ENCODE results near the gene PGC.

Gene PGC

DNA sequence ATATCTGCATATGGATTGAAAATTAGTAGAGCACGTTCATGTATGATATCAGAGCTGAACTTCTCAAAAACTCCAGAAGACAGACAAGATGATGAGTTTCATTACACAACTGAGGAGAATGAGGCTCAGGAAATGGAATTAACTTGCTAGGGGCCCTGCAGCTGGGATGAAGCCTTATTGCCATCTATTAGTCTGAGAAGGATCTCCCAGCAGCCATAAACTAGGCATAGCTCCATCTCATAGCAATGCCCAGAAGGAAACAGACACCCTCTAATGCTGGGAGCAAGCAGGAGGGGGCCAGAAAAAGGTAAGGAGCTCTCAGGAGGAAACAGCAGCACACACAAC lies 29.8 kb downstream of the PGC start:
- Histone ChIP-seq H3K79me2 (ENCODE audit: low read length) (peaks cover 99% of the 10 kb centered on the region), H4K20me1 (ENCODE audit: insufficient read depth, low read length) (peaks cover 91% of the 10 kb centered on the region), H3K9ac (ENCODE audit: low read length) (peak overlapping the region; percentile 31; the same call in 1 of the 2 replicates), H3K4me1 (ENCODE audit: low read length) (peaks cover 87% of the 10 kb centered on the region), H3K9me3 (ENCODE audit: insufficient read depth, low read length) (no peaks in the 10 kb centered on the region), H3K36me3 (replicated peaks; ENCODE audit: low read depth, low read length) (peaks cover 22% of the 10 kb centered on the region), H3K4me2 (ENCODE audit: low read length) (peak overlapping the region; percentile 68), H3K4me3 (ENCODE audit: low read length) (peak overlapping the region; percentile 32), H3K27me3 (ENCODE audit: low read depth, low read length) (no peaks in the 10 kb centered on the region), H2AFZ (ENCODE audit: low read depth, low read length) (no peak overlapping the region), H3K27ac (ENCODE audit: low read length) (peak overlapping the region; percentile 17)
- TF ChIP-seq EZH2phosphoT487 (IDR thresholded peaks at IDR 0.05; ENCODE audit: low read depth), result no peak
- TF ChIP-seq, protein P1, sequence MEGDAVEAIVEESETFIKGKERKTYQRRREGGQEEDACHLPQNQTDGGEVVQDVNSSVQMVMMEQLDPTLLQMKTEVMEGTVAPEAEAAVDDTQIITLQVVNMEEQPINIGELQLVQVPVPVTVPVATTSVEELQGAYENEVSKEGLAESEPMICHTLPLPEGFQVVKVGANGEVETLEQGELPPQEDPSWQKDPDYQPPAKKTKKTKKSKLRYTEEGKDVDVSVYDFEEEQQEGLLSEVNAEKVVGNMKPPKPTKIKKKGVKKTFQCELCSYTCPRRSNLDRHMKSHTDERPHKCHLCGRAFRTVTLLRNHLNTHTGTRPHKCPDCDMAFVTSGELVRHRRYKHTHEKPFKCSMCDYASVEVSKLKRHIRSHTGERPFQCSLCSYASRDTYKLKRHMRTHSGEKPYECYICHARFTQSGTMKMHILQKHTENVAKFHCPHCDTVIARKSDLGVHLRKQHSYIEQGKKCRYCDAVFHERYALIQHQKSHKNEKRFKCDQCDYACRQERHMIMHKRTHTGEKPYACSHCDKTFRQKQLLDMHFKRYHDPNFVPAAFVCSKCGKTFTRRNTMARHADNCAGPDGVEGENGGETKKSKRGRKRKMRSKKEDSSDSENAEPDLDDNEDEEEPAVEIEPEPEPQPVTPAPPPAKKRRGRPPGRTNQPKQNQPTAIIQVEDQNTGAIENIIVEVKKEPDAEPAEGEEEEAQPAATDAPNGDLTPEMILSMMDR (IDR thresholded peaks at IDR 0.05; ENCODE audit: low read depth, low read length), result no peak

DNA sequence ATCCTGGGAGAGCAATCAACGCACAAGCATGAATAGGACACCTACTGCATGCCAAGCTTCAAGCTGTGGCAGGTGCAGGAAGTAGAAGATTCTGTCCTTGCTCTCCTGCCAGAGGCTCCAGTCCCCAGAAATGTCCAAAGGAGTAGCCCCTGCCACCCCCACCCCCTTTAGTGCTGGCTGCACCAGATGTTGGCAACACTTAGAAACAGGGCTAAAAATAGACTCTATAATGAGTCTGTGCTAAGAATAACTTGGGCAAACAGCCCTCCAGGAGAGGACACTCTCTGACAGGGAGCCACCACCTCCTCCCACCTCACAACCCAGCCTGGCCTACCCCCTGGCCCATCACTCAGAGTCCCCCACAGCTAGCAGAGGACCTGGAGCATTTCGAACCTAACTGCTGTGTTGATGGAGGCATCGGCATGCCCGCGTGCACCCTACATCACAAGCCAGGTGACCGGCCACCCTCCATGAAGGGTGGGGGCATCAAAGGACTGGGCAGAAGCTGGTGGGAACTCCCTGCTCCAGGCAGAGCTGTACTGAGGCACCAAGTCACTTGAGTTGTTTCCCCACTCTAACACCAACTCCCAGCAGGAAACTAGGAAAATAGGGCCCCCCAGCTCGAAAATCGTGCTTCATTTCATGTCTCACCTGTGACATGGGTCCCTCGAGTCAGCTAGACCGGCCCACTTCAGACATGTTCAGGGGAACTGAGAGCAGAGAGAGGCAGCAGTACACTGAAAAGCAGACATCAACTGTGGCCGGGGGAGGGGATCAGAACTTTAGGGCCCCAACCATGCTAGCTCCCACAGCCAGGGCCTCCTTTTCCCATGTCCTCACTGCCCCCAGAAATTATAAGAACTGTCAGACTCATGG lies 30.4 kb downstream of the PGC start:
- H4K20me1 ChIP-seq (ENCODE audit: insufficient read depth, low read length), result peaks cover 94% of the 10 kb centered on the region
- H3K9me3 ChIP-seq (ENCODE audit: insufficient read depth, low read length), result no peaks in the 10 kb centered on the region
- peak overlapping the region; percentile 31; the same call in 1 of the 2 replicates for H3K9ac ChIP-seq (ENCODE audit: low read length)
- H3K4me2 ChIP-seq (ENCODE audit: low read length), result peak overlapping the region; percentile 68
- peaks cover 22% of the 10 kb centered on the region for H3K36me3 ChIP-seq (replicated peaks; ENCODE audit: low read depth, low read length)
- peak overlapping the region; percentile 17 for H3K27ac ChIP-seq (ENCODE audit: low read length)
- peak overlapping the region; percentile 32 for H3K4me3 ChIP-seq (ENCODE audit: low read length)
- H3K79me2 ChIP-seq (ENCODE audit: low read length), result peaks cover 99% of the 10 kb centered on the region
- no peak for TF ChIP-seq EZH2phosphoT487 (IDR thresholded peaks at IDR 0.05; ENCODE audit: low read depth)
- TF ChIP-seq, protein P1 (IDR thresholded peaks at IDR 0.05; ENCODE audit: low read depth, low read length), result no peak
- H3K27me3 ChIP-seq (ENCODE audit: low read depth, low read length), result no peaks in the 10 kb centered on the region
- peaks cover 84% of the 10 kb centered on the region for H3K4me1 ChIP-seq (ENCODE audit: low read length)
- H2AFZ ChIP-seq (ENCODE audit: low read depth, low read length), result no peak overlapping the region

DNA sequence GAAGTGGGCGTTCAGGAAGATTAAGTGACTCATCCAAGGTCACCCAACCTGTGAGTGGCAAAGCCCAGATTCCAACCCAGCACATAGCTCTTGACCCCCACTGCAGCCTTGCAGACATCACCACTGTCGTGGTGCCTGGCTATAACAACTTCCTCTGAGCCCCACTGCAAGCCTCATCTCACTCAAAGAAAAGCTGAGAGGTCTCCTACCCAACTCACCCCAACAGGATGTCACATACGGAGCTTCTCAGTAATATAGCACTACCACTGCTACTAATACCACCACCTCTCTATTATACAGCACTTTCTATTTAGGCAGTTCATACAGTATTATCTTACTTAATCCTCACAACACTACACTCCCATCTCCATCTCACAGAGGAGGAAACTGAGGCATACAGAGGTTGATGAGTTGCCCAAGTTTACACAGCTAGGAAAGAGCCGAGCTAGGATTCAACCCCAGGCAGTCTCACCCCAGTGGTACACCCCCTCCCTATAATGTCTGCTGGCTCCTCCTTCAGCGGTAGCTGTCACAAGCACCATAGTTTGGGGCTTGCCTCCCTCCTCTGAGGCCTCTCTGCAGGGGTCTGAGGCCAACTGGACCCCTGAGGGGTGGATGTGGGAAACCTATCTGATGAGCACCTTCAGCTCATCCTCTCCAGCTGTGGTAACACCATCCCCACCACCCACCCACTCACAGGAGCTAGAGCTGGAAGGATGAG lies 31.2 kb downstream of the PGC start:
- Histone ChIP-seq H3K9me3 (ENCODE audit: insufficient read depth, low read length) (no peaks in the 10 kb centered on the region), H3K36me3 (replicated peaks; ENCODE audit: low read depth, low read length) (peaks cover 27% of the 10 kb centered on the region), H3K27ac (ENCODE audit: low read length) (peak overlapping the region; percentile 17; the same call in 1 of the 2 replicates), H3K27me3 (ENCODE audit: low read depth, low read length) (no peaks in the 10 kb centered on the region), H3K4me2 (ENCODE audit: low read length) (peak overlapping the region; percentile 68; the same call in 1 of the 2 replicates), H3K4me1 (ENCODE audit: low read length) (peaks cover 76% of the 10 kb centered on the region), H3K79me2 (ENCODE audit: low read length) (peaks cover 99% of the 10 kb centered on the region), H3K9ac (ENCODE audit: low read length) (no peak overlapping the region), H2AFZ (ENCODE audit: low read depth, low read length) (no peak overlapping the region), H4K20me1 (ENCODE audit: insufficient read depth, low read length) (peaks cover 95% of the 10 kb centered on the region), H3K4me3 (ENCODE audit: low read length) (no peak overlapping the region)
- TF ChIP-seq, protein P1 (IDR thresholded peaks at IDR 0.05; ENCODE audit: low read depth, low read length), result no peak
- no peak for TF ChIP-seq EZH2phosphoT487 (IDR thresholded peaks at IDR 0.05; ENCODE audit: low read depth)
